AG09309 (cell line): ENCODE data around the gene CLSTN1.

Experiments used
- DNase-seq: peaks from one replicate; pipeline ENCODE4 v3.0.0-alpha.2; 2010; ENCODE audit warnings: low read depth
- H3K4me3 ChIP-seq: 2 replicates; pipeline ENCODE4 v1.5.1; 2011; ENCODE audit warnings: mild to moderate bottlenecking, low read depth, low read length, moderate library complexity; ENCODE audit not compliant: control insufficient read depth
- CTCF ChIP-seq: IDR thresholded peaks from 2 replicates; pipeline ENCODE4 v1.5.1; 2011; ENCODE audit warnings: mild to moderate bottlenecking, low read depth, low read length, inconsistent platforms; ENCODE audit not compliant: insufficient read depth, control insufficient read depth; ENCODE audit errors: missing control alignments

Gene CLSTN1

DNA sequence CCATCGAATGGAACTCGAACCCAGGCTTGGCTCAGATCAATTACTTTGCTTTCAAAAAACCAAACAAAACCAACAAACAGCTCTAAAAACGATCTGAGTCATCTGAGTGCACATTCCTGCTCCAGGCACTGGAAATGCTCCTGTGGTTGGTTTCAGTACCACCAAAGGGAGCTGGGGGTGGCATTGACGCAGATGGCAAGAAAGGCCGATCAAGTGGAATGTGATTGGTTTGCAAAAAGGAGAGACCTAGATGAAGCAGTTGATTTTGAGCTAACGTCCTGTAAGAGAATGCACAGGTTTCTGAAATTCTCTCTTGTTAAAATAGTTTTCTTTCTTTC, 132.7 kb downstream of the CLSTN1 start:
- TF ChIP-seq CTCF = no peak
- no peak overlapping the region; the same call in 1 of the 2 replicates for H3K4me3 ChIP-seq
- peak; percentile 62 for DNase-seq

DNA sequence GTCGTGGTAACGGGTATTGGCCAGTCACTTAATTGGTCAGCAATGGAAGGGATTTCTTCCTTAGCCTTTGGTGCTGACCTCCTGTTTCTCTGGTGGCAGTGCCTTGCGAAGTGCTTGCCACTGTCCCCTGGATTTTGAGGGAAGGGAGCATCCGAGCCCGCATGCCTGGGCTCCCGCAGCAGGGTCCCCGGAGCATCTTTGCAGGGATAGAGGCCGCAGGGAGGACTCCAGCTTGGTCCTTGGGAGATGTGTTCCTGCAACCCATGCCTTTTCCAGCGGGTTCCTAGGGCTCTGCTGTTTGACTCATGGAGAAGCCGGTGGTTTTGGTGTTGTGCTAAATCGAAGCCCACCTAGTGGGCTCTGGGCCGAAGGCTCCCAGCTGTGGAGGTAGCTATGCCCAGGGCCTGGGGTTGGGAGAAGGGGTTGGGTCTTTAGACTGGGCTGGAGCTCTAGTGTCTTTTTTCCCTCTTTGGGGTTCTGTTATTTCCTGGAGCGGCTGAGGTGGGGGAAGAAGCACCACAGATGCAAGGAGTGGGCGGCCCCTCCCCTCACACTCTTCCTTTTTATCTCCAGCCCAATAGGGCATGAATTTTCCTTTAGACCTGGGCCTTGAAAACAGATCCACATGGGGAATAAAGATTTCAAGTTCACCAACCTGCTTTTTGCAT, 133.2 kb downstream of the CLSTN1 start:
- H3K4me3 ChIP-seq = peak overlapping the region; percentile 76

DNA sequence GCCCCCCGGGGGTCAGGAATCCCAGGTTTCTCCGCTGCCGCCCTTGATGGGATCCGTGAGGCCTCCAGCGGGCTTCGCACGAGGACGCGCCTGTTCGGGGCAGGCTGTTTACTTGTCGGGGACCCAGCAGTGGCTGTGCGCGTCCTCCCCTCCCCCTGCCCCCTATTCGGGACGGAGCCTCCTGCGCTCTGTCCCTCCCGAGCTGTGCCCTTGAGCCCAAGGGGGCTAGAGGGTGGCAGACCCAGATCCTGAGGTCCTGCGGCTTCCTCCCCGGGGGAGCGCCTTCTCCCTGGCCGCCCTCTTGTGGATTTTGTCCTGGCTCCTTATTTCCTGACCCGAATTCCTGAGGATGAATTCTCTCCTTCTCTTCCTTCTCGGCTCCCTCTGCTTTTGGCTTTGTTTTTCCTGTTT, 133.8 kb downstream of the CLSTN1 start:
- H3K4me3 ChIP-seq = peak overlapping the region; percentile 76
- peak; percentile 25 for TF ChIP-seq CTCF
- DNase-seq = no peak

More for the DNA sequence above, 133.2 kb downstream of the CLSTN1 start:
- no peak for TF ChIP-seq CTCF
- DNase-seq = no peak

DNA sequence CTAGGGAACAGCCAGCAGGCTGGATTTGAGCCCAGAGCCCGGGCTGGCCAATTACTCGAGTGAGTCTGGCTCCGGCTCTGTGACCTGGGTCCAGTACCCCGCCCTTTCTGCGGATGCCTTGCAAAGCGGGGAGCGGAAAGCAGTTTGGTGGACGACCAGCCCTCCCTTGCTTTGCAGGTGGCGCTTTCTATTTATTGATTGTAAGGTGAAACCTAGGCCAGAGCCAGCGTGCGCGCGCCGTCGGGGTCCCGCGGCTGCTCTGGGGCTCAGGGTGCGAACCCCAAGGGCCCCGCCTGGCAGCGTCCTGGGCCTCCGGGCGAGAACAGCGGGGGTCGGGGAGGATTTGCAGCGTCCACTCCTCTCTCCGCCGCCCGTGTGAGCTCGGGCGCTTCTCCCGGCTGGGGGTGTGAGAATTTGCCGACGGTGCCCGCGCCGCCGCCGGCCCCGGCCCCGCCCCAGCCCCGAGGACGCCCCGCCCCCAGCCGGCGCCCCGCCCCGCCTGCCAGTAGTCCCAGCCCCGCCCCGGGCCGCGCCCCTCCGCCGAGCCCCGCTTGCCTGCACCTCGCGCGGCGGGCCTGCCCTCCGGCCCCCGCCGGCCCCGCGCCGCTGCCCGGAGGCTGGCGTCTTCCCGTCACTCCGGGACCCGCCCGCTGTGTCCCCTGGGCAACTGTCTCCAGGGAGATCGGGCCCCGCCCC, 134.6 kb downstream of the CLSTN1 start:
- DNase-seq = no peak
- TF ChIP-seq CTCF = no peak
- peak overlapping the region; percentile 76 for H3K4me3 ChIP-seq

DNA sequence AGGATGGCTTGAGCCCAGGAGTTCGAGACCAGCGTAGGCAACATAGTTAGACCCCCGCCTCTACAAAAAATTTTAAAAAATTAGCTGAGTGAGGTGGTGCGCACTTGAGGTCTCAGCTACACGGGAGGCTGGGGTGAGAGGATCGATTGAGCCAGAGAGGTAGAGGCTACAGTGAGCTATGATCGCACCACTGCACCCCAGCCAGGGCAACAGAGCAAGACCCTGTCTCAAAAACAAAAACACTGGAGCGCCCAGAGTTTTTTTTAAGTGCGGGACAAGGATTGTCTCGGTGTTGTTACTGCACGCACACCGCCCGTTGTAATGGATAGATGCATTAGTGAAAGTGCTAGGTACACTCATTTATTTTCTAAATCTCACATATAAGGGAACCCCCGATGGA, 135.2 kb downstream of the CLSTN1 start:
- no peak for TF ChIP-seq CTCF
- no peak for DNase-seq
- peak overlapping the region; percentile 45 for H3K4me3 ChIP-seq

GRCh38 chr1:9687874-9688582, 135.7 kb downstream of the CLSTN1 start:
- DNase-seq = no peak
- peak overlapping the region; percentile 45 for H3K4me3 ChIP-seq
- no peak for TF ChIP-seq CTCF
